HG02798 (cell line): ENCODE measurements around the gene ZNF775.

Experiments
- ATAC-seq: cut with Tn5 transposase; IDR thresholded peaks from one replicate; pipeline ENCODE4 v1.9.1; 2021; ENCODE audit warnings: mild to moderate bottlenecking; ENCODE audit not compliant: unreplicated experiment, poor library complexity

The ZNF775 gene

DNA sequence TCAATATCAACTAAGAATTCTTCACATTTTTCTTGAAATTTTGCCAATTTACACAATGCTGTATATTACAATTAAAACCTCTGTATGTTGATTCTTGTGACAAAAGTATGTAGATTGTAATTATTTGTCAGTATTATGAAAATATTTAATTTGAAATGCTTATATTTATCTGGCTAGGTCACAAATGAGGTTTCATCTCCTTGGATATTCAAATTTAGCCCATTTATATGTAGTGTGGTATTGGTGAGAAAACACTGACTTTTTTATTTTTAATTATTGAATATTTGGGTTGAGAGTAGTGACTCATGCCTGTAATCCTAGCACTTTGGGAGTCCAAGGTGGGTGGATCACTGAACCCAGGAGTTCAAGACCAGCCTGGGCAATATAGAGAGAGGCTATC is 34.8 kb upstream of the ZNF775 start:
- no peak for ATAC-seq

DNA sequence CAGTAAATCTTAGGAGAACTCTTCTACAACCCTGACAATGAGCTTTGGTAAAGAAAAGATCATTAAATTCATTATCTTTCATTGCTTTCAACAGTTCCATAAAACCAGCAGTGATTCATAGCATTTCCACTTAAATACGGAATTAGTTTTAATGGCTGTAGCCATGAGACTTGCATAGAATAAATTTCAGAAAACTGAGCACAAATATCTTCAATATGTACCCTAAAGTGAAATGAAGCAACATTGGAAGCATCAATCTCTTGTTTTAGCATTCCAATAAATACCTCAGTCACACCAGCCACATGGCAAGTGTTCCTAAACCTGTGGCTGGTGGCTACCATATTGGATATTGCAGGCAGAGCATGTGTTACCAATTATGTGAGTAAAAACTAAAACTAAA is 34.1 kb upstream of the ZNF775 start:
- no peak for ATAC-seq

DNA sequence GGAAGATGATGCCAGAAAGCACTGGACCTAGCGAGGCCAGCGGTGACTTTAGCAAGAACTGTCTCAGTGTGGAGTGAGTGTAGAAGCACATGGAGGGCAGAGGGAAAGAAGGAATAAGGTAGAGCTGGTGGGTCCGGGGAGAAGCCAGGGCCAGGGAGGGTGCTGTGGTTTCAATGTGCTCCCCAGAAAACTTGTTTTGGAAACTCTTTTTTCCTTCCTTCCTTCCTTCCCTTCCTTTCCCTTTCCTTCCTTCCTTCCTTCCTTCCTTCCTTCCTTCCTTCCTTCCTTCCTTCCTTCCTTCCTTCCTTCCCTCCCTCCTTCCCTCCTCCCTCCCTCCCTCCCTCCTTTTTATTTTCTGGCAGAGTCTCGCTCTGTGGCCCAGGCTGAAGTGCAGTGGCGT is 32.2 kb upstream of the ZNF775 start:
- ATAC-seq, result no peak

DNA sequence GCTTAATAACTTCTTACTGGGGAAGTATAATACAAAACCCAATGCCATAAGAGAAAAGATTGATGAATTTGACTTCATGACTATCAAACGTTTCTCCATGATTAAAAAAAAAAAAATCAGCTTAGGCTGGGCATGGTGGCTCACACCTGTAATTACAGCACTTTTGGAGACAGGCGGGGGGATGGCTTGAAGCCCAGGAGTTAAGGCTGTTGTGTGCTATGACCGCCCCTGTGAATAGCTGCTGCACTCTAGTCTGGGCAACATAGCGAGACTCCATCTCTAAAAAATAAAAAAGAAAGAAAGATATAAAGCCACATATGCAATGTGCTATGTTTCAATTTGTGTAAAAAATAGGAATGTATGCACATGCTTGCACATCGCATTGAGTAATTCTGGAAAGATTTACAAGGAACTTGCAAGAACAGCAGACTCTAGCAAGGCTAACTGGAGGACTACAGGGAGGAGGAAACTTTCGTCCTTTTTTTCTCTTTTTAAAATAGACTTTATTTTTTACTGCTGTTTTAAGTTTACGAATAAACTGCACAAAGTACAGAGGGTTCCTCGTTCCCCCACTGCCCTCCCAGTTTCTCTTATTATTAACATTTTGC is 27.4 kb upstream of the ZNF775 start:
- ATAC-seq, result no peak

DNA sequence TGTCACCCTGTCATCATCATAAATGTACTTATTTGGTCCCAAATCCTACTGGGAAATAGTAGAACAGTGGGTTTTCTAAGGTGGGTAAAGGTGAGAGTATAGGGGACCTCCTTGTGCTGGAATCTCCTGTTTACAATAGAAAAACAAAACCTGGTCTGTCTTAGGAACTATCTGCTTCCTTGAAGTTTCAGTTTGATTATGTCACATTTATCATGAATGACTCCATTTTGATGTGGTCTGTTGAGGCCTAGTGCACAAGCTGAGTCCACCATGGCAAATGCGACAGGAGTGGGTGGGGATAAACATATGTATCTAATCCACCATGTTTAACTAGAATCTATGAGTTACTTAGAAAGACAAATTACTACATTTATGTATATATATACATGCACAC is 23.5 kb upstream of the ZNF775 start:
- no peak for ATAC-seq

DNA sequence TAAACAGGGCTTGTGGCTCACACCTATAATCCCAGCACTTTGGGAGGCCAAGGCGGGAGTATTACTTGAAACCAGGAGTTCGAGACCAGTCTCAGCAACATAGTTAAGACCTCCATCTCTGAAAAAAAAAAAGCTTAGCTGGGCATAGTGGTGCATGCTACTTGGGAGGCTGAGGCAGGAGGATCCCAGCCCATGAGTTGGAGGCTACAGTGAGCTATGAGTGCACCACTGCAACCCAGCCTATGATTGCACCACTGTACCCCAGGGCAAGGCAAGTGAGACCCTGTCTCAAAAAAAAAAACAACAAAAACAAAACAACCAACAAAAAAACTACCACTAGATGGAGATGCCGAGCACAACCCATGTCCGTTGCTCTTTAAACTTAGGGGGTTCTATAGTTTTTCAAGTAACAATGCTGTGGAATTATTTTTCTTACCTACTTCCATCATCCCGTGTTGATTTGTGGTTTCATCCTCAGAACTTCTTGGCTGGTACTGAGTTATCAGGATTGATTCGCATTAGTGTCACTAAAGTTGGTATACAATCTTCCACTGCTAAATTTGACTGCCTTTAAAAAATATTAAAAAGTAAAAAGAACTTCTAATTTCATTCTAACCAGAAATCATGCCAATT is 22.7 kb upstream of the ZNF775 start:
- no peak for ATAC-seq

DNA sequence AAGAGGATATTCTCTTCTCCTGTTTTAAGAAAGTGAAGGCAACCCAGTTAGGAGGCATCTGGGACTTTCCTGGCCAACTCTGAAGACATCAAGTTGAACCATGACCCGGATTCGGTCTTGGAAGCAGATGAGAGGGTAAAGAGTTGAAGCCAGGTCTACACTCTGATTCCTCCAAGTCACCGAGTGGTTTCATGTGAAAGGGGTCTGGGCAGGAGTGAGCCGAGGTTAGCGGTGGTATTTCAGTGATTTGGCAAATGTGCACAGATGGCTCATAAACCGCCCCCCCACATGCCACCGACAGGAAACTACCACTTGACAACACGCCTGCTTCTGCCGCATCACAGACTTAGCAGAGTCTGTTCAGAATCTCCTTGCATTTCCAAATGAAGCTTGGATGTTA is 21.9 kb upstream of the ZNF775 start:
- ATAC-seq, result peak; percentile 64

DNA sequence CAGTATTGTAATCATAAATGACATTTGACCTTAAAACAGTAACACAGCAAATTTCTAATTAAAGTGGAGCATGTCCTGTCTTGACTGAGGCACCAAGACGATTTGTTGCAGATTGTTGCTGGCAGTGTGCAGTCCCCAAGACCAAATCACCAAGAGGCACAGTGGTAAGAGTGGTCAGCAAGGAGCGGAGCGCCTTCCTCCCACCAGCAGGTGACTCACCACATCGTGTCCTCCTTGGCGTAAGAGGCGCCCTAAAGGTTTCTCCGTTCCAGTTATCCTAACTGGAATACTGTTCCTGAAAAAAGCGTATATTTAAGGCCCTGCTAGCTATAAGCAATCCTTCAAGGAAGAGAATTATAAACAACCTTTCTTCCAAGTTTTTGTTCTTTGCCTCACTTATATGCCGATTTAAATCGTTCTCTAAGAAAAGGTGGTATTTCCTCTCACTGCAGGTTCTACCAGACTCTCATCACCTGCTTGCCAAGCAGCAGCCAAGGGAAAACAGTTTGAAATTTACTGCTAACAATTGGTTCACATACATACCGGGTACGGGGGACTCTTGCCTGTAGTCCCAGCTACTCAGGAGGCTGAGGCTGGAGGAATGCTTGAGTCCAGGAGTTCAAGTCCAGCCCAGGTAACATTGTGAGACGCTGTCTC is 21.2 kb upstream of the ZNF775 start:
- no peak for ATAC-seq

DNA sequence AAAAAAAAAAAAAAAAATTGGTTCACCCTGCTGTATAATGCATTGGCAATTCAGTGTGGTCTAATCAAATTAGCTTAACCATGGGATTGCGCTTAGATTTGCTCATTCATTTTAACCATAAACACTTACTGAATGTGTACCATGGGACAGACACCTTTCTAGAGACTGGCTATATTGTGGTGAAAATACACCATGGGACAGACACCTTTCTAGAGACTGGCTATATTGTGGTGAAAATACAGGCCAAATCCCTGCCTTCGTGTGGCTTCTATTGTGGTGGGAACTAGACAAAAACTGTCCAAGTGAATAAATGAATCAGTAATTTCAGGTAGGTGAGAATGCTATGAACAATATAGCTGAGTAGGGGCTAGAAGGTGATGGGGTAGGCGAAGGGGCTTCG is 20.7 kb upstream of the ZNF775 start:
- no peak for ATAC-seq

DNA sequence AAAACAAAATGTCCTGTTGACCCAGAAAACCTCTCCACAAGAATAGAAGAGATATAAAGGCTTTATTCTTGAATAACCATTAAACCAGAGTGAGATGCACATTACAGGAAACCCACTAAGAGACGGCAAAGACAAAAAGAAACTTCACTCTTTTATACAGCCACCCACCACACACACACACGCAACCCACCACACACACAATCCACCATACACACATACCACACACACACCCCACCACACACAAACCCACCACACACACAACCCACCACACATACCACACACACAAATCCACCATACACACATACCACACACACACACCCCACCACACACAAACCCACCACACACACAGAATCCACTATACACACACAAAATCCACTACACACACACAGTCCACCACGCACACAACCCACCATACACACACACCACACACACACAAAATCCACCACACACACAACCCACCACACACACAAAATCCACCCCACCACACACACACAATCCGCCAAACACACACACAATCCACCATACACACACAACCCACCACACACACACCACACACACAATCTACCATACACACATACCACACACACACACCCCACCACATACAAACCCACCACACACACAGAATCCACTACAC is 20.0 kb upstream of the ZNF775 start:
- ATAC-seq, result no peak

DNA sequence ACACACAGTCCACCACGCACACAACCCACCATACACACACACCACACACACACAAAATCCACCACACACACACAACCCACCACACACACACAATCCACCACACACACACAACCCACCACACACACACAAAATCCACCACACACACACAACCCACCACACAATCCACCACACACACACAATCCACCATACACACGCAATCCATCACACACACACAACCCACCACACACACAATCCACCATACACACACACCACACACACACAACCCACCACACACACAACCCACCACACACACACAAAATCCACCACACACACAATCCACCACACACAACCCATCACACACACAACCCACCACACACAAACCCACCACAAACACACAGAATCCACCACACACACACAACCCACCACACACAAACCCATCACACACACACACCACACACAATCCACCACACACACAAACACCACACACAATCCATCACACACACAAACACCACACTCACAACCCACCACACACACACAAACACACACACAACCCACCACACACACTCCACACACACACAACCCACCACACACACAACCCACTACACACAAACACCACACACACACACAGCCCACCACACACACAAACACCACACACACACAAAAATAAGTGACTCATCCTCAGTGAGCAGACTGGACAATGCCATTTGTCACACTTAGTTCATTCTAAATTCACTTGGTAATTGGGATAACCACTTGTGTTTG is 19.3 kb upstream of the ZNF775 start:
- ATAC-seq, result no peak

DNA sequence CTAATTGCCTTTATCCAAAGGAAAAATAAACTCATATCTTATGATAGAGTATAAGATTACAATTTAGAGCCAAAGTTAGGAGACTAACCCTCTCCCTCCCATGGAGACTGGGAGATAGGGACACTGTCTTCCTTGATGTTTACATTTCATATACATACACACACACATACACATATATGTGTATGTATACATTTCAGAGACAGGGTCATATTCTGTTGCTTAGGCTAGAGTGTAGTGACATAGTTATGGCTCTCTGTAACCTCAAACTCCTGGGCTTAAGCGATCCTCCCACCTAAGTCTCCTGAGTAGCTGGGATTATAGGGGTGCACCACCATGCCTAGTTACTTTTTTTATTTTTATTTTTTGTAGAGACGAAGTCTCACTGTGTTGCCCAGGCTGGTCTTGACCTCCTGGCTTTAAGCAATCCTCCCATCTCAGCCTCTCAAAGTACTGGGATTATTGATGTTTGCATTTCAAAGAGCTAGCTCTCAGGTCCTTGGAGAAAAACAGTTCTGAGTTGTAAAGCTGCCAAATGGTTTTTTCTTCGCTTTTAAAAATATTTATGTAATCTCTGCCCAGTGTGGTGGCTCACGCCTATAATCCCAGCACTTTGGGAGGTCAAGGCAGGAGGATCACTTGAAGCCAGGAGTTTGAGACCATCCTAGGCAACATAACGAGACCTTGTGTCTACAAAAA is 18.6 kb upstream of the ZNF775 start:
- no peak for ATAC-seq

DNA sequence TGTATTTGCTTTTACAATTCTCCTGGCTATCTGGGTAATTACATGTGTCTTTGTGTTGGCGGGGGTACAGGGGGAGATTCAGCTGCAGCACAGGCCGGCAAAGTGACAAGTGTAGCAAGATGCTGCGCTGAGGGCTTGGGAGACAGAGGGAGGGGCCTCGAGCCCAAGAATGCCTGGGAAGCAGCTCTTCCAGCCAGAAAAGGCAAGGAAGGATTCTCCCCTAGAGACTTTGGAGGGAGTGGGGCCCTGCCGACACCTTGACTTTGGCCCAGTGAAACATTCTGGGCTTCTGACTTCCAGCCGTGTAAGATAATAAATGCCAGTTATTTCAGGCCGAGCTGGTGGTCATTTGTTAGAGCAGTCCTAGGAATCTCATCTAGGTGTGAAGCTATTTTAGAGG is 17.7 kb upstream of the ZNF775 start:
- no peak for ATAC-seq

DNA sequence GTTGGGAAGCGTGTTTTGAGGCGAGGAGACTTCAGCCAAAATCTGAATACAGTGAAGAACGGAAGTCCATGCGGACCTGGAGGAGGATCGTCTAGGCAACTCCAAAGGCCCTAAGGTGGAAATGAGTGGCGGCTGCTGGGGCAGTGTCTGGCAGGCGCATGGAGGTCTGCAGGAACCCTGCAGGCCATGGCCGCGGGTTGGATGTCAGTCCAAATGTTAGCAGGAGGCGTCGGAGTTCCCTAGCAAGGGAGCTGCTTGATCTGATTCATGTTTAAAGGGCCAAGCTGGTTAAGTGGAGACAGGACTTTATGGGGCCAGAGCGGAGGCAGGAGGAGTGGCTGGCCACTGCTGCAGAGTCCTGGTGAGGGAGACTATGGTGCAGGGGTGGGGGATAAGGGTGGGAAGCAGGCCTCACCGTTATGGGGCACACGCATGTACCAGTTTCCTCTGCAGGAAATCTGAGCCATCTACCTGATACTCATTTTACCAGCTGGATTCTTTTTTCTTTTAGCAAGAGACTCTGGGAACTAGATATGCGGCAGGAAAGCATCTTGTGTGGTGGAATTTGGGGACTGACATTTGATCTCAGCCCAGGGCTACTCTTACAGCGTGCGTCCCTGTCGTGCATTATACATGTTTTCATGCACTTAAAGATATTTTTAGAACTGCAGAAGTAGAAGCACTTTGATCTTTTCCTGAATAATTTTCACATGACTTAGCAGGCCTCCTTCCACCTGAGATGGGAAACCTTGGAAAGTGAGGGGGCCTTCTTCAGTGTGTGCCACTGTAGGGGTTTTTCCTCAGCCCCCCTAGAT is 17.1 kb upstream of the ZNF775 start:
- ATAC-seq, result no peak

DNA sequence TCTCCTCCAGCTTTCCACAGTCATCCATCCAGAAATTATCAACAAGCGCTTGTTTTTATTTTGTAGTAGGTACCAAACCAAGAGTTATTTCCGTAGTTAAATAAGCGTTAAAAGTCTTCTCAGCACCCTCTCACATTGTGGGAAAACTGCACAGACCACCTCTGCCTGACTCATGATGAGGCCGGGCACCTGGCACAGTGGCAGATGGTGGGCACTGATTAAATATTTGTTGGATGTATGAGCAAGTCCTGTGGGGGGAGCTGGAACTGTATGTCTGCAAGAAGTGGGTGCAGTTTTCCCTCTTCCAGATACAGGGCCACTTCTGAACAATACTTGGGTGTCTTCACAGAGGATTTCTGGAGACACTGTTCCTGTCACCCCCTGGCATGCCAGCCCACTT is 15.8 kb upstream of the ZNF775 start:
- ATAC-seq, result no peak

DNA sequence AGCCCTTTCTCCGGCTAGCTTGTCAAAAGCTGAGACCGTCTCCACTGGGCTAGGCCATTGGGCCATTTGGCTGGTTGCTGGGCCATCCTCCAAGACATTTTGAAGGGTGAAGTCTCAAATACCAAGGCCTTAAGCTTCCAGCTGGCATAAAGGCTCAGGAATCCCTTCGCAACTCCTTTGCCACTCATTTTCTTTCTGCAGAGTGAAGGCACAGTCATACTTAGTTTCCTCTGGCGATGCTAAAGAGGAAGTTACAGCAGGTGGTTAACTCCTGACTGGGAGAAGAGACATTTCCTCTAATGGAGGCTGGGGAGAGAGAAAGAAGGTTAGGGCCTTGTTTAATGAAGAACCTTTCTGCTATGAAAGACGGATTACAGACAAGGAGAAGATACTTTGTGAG is 15.3 kb upstream of the ZNF775 start:
- no peak for ATAC-seq

DNA sequence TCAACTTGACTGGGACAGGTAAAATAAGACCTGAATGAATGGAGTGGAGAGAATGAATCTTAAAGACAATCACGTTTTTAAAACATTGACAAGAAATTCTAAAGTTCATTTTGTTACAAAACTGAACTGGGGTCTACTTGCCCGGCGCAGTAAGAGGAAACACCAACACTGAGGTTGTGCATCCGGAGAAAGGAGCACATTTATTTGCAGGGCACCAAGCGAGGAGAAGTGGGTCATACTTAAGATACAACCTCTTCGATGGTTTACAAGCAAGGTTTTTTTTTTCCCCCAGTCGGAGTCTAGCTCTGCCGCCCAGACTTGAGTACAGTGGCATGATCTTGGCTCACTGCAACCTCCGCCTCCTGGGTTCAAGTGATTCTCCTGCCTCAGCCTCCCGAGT is 13.9 kb upstream of the ZNF775 start:
- no peak for ATAC-seq

DNA sequence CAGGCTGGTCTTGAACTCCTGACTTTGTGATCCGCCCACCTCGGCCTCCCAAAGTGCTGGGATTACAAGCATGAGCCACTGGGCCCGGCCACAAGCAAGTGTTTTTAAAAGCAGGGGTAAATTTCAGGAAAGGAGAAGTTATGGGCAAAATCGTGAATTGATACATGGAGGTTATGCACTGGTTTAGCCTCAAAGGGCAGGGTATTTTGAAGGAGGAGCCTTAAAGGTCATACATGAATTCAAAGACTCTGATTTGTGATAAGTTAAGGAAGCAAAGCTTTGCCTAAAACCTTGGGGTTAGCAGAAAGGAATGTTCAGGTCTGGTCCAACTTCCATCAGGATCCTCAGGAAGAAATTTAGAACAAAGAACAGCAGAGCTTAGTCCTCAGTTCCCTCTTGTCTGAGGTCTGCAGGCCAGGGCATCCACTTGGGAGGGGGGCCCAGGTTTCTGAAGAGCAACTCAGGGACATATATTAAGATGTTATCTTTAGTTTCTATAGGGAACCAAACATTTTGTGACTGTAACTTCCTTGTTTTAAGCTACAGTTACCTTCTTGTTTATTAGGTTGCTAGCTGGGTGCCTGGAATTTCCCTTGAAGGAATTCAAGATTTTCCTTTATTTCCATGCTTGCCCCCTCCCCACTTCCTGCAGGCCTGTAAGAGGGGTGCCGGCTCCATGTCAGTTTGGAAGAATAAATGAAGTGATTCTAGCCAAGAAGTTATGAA is 13.3 kb upstream of the ZNF775 start:
- ATAC-seq, result no peak

DNA sequence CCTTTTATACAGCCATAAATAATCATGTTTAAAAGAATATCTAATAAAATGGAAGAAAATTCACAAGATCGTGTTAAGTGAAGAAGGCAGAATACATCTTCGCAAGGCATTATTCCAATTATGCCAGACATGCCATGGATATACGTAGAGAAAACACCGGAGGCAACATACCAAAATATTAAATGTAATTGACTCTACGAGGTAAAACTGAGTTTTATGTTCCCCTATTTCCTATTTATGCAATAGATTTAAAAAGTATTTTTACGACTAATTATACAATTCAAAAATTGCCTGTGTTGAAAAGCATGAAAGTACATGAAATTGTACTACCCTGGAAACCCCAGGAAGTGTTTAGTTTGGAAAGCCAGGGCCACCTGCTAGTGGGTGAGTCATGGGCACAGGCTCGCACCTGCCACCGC is 11.4 kb upstream of the ZNF775 start:
- no peak for ATAC-seq
